Prostate gland (tissue), 2 donors: ENCODE data around the gene OR6Q1. TPM values are rescaled to one million over a fixed set of nuclear protein-coding genes. Genes with fewer than 3 reads are reported as not detected.

Experiments used
- DNase-seq: peaks from one replicate; pipeline ENCODE4 v3.0.0-alpha.2; 2019; ENCODE audit warnings: low spot score
- H3K27ac ChIP-seq, 2 donors: fragments of 200-600 bp; sonication (generic); 2 replicates each; pipeline ENCODE4 v1.5.1; 2017 to 2019
- H3K27me3 ChIP-seq: fragments of 200-600 bp; sonication (generic); replicated peaks from 2 replicates; pipeline ENCODE4 v1.5.1; 2019; ENCODE audit not compliant: insufficient read depth
- H3K36me3 ChIP-seq, 2 donors: fragments of 200-600 bp; sonication (generic); 1 replicate in 1 of 2; 2 replicates in 1 of 2; pipeline versions ENCODE4 v1.5.1 to v1.8.1; 2017 to 2019
- H3K4me1 ChIP-seq: fragments of 200-600 bp; sonication (generic); replicated peaks from 2 replicates; pipeline ENCODE4 v1.5.1; 2019
- H3K4me3 ChIP-seq, 2 donors: fragments of 200-600 bp; sonication (generic); 2 replicates each; pipeline ENCODE4 v1.5.1; 2017 to 2019
- H3K9me3 ChIP-seq: fragments of 200-600 bp; sonication (generic); 2 replicates; pipeline ENCODE4 v1.5.1; 2017
- POLR2A ChIP-seq: fragments of 450-650 bp; IDR thresholded peaks from one replicate; pipeline ENCODE4 v1.6.1; 2016; ENCODE audit warnings: antibody characterized with exemption, mild to moderate bottlenecking
- POLR2AphosphoS5 ChIP-seq: sonication (generic); formaldehyde crosslinking; IDR thresholded peaks from one replicate; pipeline ENCODE4 v1.6.1; 2017; ENCODE audit warnings: antibody characterized with exemption
- WGBS: methylation state at CpG from one replicate; pipeline ENCODE4 v1.1.5; 2018; 5-methylcytosine and 5-hydroxymethylcytosine counted together
- intact Hi-C: fragments of 100-400 bp; cut with DNase I; formaldehyde crosslinking; loops from one replicate; pipeline ENCODE4 v1.14.2; 2022
- total RNA-seq, 2 donors: library from RNA; depleted of rRNA; stranded (reverse); fragments of >200 nt; gene quantifications; one replicate each; pipeline ENCODE4 v1.1.0, GENCODE V29; 2016
- TF ChIP-seq, protein P1 (sequence below), 4 experiments: fragments of 200-600 bp in 2 of 4; fragments of 450-650 bp in 2 of 4; sonication (generic) in 2 of 4; IDR thresholded peaks; 1 replicate in 3 of 4; 2 replicates in 1 of 4; pipeline ENCODE4 v1.5.1; 2016 to 2019; ENCODE audit warnings: antibody characterized with exemption in 4 of 4, mild to moderate bottlenecking in 2 of 4, moderate library complexity in 2 of 4

OR6Q1 gene
- total RNA-seq, 2 donors from 2014 or later, result not detected

DNA sequence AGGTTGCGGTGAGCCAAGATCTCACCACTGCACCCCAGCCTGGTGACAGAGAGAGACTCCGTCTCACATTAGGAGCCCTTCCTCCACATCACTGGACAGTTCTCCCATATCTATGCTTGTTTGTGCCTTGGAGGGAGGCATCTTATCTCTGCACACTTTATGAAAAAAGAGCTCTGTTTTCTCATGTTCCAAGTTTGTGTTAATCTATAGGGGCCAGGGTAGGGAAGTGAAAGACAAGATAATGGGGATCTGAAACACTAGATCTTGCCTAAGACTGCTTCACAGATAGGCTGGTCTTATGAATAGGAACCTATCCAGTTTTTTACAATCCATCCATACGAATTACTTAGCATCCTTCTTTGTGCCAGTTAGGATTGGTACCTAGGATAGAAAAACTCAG, 17.1 kb downstream of the OR6Q1 start:
- Histone ChIP-seq H3K27me3 (no peaks in the 10 kb centered on the region), H3K36me3 (no peaks in the 10 kb centered on the region), H3K4me1 (no peaks in the 10 kb centered on the region), H3K27ac (no peak overlapping the region), H3K4me3 (no peak overlapping the region), H3K9me3 (no peaks in the 10 kb centered on the region)
- DNase-seq, result no peak
- 78% methylated on average over 3 of the region's 3 CpGs for WGBS
- intact Hi-C loops, result no loop called here
- TF ChIP-seq POLR2AphosphoS5, result no peak
- TF ChIP-seq, protein P1, sequence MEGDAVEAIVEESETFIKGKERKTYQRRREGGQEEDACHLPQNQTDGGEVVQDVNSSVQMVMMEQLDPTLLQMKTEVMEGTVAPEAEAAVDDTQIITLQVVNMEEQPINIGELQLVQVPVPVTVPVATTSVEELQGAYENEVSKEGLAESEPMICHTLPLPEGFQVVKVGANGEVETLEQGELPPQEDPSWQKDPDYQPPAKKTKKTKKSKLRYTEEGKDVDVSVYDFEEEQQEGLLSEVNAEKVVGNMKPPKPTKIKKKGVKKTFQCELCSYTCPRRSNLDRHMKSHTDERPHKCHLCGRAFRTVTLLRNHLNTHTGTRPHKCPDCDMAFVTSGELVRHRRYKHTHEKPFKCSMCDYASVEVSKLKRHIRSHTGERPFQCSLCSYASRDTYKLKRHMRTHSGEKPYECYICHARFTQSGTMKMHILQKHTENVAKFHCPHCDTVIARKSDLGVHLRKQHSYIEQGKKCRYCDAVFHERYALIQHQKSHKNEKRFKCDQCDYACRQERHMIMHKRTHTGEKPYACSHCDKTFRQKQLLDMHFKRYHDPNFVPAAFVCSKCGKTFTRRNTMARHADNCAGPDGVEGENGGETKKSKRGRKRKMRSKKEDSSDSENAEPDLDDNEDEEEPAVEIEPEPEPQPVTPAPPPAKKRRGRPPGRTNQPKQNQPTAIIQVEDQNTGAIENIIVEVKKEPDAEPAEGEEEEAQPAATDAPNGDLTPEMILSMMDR (IDR thresholded peaks at IDR 0.05), result no peak
- no peak for TF ChIP-seq POLR2A

DNA sequence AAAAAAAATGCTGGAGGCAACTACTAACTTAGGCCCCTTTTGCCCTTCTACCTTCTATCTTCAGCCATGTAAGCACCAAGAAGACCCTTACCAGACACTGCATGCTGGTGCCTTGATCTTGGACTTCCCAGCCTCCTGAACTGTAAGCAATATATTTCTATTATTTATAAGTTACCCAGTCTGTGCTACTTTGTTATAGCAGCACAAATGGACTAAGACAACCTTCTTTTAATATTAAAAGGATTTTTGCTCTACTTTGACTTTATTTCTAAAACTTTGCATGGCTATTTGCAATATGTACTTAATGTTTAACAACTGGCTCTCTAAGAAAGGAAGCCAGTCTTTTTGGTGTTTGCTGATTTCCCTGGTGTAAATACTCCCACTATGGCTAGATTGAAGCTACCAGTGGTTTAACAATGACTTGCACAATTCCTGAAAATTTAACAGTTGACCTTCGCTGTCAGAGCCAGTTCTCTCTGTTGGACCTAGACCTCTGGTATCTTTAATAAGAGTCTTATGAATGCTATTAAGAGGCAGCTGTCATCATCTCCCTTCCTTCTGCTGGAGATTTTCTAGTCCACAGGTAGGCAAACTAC, 25.2 kb downstream of the OR6Q1 start:
- no peak for DNase-seq
- no peaks in the 10 kb centered on the region for H3K4me1 ChIP-seq
- TF ChIP-seq POLR2AphosphoS5 (no peak), POLR2A (no peak)
- TF ChIP-seq, protein P1 (IDR thresholded peaks at IDR 0.05), result no peak
- H3K27ac ChIP-seq, result no peak overlapping the region
- WGBS, result 89% methylated on average over 1 of the region's 1 CpG
- intact Hi-C loops, result no loop called here
- no peaks in the 10 kb centered on the region for H3K9me3 ChIP-seq
- H3K4me3 ChIP-seq, result no peak overlapping the region
- no peaks in the 10 kb centered on the region for H3K36me3 ChIP-seq
- no peaks in the 10 kb centered on the region for H3K27me3 ChIP-seq

DNA sequence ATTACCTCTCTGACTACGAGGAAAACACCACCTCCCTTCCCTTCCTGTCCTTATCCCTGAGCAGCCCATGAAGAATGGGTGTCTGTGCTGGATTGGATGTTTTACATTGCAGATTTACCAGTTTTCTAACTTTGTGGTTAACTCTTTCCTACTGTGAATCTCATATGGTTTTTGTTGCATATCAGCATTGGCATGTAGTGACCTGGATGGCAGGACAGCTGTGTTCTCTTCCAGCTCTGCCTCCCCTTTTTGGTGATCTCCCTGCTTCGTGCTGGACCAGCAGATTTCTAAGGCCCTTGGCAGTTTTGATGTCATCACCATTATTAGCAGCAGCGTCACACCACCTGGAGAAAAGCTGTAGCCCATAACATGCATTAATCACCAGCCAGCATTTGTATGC, 26.7 kb downstream of the OR6Q1 start:
- no peak overlapping the region for H3K27ac ChIP-seq
- no peak for DNase-seq
- no peaks in the 10 kb centered on the region for H3K36me3 ChIP-seq
- no peaks in the 10 kb centered on the region for H3K4me1 ChIP-seq
- intact Hi-C loops, result no loop called here
- TF ChIP-seq POLR2A (no peak), POLR2AphosphoS5 (no peak)
- TF ChIP-seq, protein P1 (IDR thresholded peaks at IDR 0.05), result no peak
- 73% methylated on average over 3 of the region's 3 CpGs for WGBS
- no peaks in the 10 kb centered on the region for H3K27me3 ChIP-seq
- no peaks in the 10 kb centered on the region for H3K9me3 ChIP-seq
- H3K4me3 ChIP-seq, result no peak overlapping the region

DNA sequence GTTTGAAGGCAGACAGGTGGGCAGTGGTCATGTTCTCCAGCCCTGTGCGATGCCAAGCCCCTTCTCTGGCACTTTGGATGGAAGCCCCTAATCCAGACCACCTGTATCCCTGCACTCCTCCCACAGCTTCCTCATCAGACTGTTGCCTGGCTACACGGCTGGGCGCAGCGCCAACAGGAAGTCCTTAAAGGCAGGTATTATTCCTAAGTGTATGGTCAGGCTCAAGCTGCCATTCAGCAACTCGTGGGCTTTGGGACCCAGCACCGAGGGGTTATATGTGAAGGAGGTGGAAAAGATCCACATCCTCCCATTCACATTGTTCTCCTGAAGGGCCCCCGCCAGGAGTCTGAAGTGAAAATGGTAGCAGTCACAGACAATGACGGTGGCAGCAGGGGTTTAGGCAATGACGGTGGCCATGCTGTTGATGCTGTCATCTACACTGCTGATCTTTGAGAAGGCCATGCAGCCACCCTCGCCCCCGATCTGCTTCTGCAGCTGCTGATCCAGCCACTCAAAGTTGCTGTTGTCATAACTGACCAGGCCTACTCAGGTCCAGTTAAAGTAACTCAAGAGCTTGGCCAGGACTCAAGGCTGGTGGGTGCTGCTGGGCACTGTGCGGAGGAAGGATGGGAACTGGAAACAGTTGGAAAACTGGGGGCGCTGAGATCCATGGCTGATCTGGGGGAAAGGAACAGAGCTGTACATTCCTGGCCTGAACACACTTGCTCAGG, 27.7 kb downstream of the OR6Q1 start:
- Histone ChIP-seq H3K4me3 (no peak overlapping the region), H3K27ac (no peak overlapping the region), H3K4me1 (no peaks in the 10 kb centered on the region), H3K9me3 (no peaks in the 10 kb centered on the region), H3K36me3 (no peaks in the 10 kb centered on the region), H3K27me3 (no peaks in the 10 kb centered on the region)
- intact Hi-C loops, result no loop called here
- TF ChIP-seq POLR2AphosphoS5, result no peak
- TF ChIP-seq, protein P1 (IDR thresholded peaks at IDR 0.05), result no peak
- no peak for TF ChIP-seq POLR2A
- DNase-seq, result no peak
- 71% methylated on average over 13 of the region's 13 CpGs for WGBS

DNA sequence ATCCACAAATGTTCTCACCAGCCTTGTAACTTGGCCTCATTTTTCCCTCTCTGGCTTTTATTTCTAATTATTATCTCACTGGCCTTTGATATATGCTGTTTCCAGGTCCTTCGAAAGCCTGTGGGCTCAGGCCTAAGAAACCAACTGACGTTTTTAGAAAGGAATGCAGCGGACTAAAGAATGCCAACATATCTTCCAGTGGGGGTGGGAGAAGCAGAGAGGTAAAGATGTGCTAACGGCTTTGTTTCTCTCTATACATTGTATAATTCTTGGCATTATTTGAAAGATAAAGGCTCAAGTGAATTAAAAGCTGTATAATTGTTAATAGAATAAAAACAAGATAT, 28.2 kb downstream of the OR6Q1 start:
- 37% methylated on average over 4 of the region's 4 CpGs for WGBS
- no peaks in the 10 kb centered on the region for H3K4me1 ChIP-seq
- H3K27me3 ChIP-seq, result no peaks in the 10 kb centered on the region
- DNase-seq, result no peak
- TF ChIP-seq POLR2AphosphoS5 (no peak), POLR2A (no peak)
- TF ChIP-seq, protein P1 (IDR thresholded peaks at IDR 0.05), result no peak
- no peak overlapping the region for H3K4me3 ChIP-seq
- H3K27ac ChIP-seq, result no peak overlapping the region
- no peaks in the 10 kb centered on the region for H3K9me3 ChIP-seq
- no peaks in the 10 kb centered on the region for H3K36me3 ChIP-seq
- intact Hi-C loops, result no loop called here
